ENCODE data around the gene DHFR2.
"Not testable (repeated sequence)": the region's sequence is repeated elsewhere in the genome, so short reads cannot be mapped to it uniquely, and the experiment has no call there.

The DHFR2 gene

DNA sequence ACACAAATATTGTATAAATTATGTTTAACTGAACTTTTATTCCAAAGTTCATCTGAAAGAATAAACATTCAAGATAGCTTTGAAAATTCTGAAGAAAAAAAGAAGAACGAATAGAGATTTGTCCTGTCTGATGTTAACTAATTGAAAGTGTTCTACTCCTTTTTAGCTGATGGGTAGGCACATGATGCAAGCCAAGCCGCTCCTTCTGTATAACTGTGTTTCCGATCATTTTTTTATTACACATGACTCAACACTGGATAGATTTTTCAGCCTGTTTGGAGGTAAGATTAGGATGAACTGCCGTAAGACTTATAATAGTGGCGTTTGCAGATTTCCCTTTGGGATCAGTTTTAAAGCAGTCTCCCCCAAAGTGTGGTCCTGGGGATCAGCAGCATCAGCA, 19.2 kb upstream of the DHFR2 start:
- no peaks in the 10 kb centered on the region for H3K9me3 ChIP-seq (ENCODE audit: control insufficient read depth, insufficient read depth, low read depth, low read length)
- no peak for TF ChIP-seq ELK4 (IDR thresholded peaks at IDR 0.05; ENCODE audit: borderline replicate concordance, low read depth, low read length)
- TF ChIP-seq ZNF362 (tag by site-specific recombination; IDR thresholded peaks at IDR 0.05), result peak; percentile 13; the same call in 1 of the 2 replicates
- peak; percentile 46; the same call in 1 of the 2 replicates for TF ChIP-seq ZBTB17 (tag by site-specific recombination; IDR thresholded peaks at IDR 0.05)
- no peak for TF ChIP-seq SALL2 (tag by site-specific recombination; IDR thresholded peaks at IDR 0.05; ENCODE audit: borderline replicate concordance)
- TF ChIP-seq ZNF214 (tag by site-specific recombination; IDR thresholded peaks at IDR 0.05; ENCODE audit: borderline replicate concordance), result no peak
- no peak for TF ChIP-seq ZNF629 (tag by site-specific recombination; IDR thresholded peaks at IDR 0.05)
- peak; percentile 90; the same call in 1 of the 2 replicates for TF ChIP-seq ZNF610 (tag by site-specific recombination; IDR thresholded peaks at IDR 0.05; ENCODE audit: borderline replicate concordance)
- TF ChIP-seq IKZF3 (tag by site-specific recombination; IDR thresholded peaks at IDR 0.05), result no peak
- TF ChIP-seq ZNF335 (tag by site-specific recombination; conservative IDR thresholded peaks at IDR 0.05), result 0 out of 2 replicates have a peak, but pooled peaks have one; percentile 49
- no peak for TF ChIP-seq ZNF10 (tag by site-specific recombination; IDR thresholded peaks at IDR 0.05)
- no peak for TF ChIP-seq EGR2 (tag by site-specific recombination; IDR thresholded peaks at IDR 0.05; ENCODE audit: low read depth)
- 0 out of 2 replicates have a peak, but pooled peaks have one; percentile 18 for TF ChIP-seq ZBTB20 (tag by site-specific recombination; IDR thresholded peaks at IDR 0.05)
- no peak for TF ChIP-seq ZNF302 (tag by site-specific recombination; IDR thresholded peaks at IDR 0.05; ENCODE audit: low read depth)
- no peak for TF ChIP-seq ZNF518A (tag by site-specific recombination; conservative IDR thresholded peaks at IDR 0.05; ENCODE audit: low read depth)
- TF ChIP-seq GLI4 (tag by site-specific recombination; IDR thresholded peaks at IDR 0.05), result no peak
- no peaks in the 10 kb centered on the region; the same call in 1 of the 2 replicates for H3K4me1 ChIP-seq (ENCODE audit: control insufficient read depth, insufficient read depth, low read length)
- CTCF ChIA-PET, result interaction anchor here (0.6 to 1.6 kb wide), 4 partner anchors 13 to 254 kb away, joined by 3 read pairs; no protein-coding TSS in a partner anchor
- POLR2A ChIA-PET, result interaction anchor here (0.9 to 2.3 kb wide), 2 partner anchors 19 to 24 kb away, joined by 3 to 11 read pairs; partner anchors contain the start of genes DHFR2 and NSUN3
- peaks cover 4 to 16% of the 10 kb centered on the region in 2 experiments; a peak in 2 of 3 replicates for H3K36me3 ChIP-seq (ENCODE audit: control insufficient read depth in 2 of 2, insufficient read depth in 1 of 2, low read length in 2 of 2)
- H3K27ac ChIP-seq (ENCODE audit: extremely low read depth, low read depth, low read length), result peak overlapping the region; percentile 46; the same call in 1 of the 2 replicates
- peak overlapping the region; percentile 5 for H3K4me3 ChIP-seq (ENCODE audit: low read depth, low read length)

DNA sequence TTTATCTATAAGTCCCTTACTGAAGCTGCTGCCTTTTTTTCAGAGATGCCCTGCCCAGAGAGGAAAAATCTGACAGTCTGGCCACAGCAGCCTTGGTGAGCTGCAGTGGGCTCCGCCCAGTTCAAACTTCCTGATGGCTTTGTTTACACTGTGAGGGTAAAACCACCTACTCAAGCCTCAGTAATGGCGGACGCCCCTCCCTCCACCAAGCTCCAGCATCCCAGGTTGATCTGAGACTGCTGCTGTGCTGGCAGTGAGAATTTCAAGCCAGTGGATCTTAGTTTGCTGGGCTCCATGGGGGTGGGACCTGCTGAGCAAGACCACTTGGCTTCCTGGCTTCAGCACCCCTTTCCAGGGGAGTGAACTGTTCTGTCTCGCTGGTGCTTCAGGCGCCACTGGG, 17.8 kb upstream of the DHFR2 start:
- H3K4me3 ChIP-seq (ENCODE audit: low read depth, low read length); H3K9me3 ChIP-seq (ENCODE audit: control insufficient read depth, insufficient read depth, low read depth, low read length); CTCF ChIA-PET; H3K27ac ChIP-seq (ENCODE audit: extremely low read depth, low read depth, low read length); H3K4me1 ChIP-seq (ENCODE audit: control insufficient read depth, insufficient read depth, low read length): not testable (repeated sequence)
- TF ChIP-seq, protein P1, sequence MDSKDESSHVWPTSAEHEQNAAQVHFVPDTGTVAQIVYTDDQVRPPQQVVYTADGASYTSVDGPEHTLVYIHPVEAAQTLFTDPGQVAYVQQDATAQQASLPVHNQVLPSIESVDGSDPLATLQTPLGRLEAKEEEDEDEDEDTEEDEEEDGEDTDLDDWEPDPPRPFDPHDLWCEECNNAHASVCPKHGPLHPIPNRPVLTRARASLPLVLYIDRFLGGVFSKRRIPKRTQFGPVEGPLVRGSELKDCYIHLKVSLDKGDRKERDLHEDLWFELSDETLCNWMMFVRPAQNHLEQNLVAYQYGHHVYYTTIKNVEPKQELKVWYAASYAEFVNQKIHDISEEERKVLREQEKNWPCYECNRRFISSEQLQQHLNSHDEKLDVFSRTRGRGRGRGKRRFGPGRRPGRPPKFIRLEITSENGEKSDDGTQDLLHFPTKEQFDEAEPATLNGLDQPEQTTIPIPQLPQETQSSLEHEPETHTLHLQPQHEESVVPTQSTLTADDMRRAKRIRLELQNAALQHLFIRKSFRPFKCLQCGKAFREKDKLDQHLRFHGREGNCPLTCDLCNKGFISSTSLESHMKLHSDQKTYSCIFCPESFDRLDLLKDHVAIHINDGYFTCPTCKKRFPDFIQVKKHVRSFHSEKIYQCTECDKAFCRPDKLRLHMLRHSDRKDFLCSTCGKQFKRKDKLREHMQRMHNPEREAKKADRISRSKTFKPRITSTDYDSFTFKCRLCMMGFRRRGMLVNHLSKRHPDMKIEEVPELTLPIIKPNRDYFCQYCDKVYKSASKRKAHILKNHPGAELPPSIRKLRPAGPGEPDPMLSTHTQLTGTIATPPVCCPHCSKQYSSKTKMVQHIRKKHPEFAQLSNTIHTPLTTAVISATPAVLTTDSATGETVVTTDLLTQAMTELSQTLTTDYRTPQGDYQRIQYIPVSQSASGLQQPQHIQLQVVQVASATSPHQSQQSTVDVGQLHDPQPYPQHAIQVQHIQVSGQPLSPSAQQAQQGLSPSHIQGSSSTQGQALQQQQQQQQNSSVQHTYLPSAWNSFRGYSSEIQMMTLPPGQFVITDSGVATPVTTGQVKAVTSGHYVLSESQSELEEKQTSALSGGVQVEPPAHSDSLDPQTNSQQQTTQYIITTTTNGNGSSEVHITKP (tag by site-specific recombination; IDR thresholded peaks at IDR 0.05), result peak; percentile 80
- peaks cover 3 to 15% of the 10 kb centered on the region in 2 experiments; a peak in 2 of 3 replicates for H3K36me3 ChIP-seq (ENCODE audit: control insufficient read depth in 2 of 2, insufficient read depth in 1 of 2, low read length in 2 of 2)
- POLR2A ChIA-PET, result interaction anchor here (1.2 kb wide), 1 partner anchor 18 kb away, joined by 4 read pairs; the partner anchor contains the start of genes DHFR2 and NSUN3

Data from HEK293 (cell line).